HepG2 (cell line): ENCODE results near the gene COQ8B. TPM values are rescaled to one million over a fixed set of nuclear protein-coding genes. Genes with fewer than 3 reads are reported as not detected.

Source experiments
- BCL6 ChIP-seq: IDR thresholded peaks from 2 replicates; pipeline ENCODE4 v1.6.1; 2016; ENCODE audit warnings: missing genetic modification reagents, missing compliant biosample characterization
- CBX5 ChIP-seq: sonication (generic); formaldehyde crosslinking; IDR thresholded peaks from 2 replicates; pipeline ENCODE4 v1.4.0; 2020; ENCODE audit warnings: missing genetic modification reagents, borderline replicate concordance
- CREM ChIP-seq, 2 experiments: sonication (generic) in 1 of 2; formaldehyde crosslinking in 1 of 2; IDR thresholded peaks; 2 replicates each; pipeline versions ENCODE4 v1.4.0 to v1.6.1; 2016 to 2020; ENCODE audit warnings: antibody characterized with exemption in 1 of 2, mild to moderate bottlenecking in 1 of 2, missing genetic modification reagents in 1 of 2
- E2F1 ChIP-seq: sonication (generic); formaldehyde crosslinking; IDR thresholded peaks from 2 replicates; pipeline ENCODE4 v1.5.0; 2020; ENCODE audit warnings: missing genetic modification reagents
- GPBP1L1 ChIP-seq: sonication (generic); formaldehyde crosslinking; IDR thresholded peaks from 2 replicates; pipeline ENCODE4 v1.5.0; 2020; ENCODE audit warnings: mild to moderate bottlenecking, missing genetic modification reagents
- GTF3A ChIP-seq: sonication (generic); formaldehyde crosslinking; conservative IDR thresholded peaks from 2 replicates; pipeline ENCODE4 v1.4.0; 2020; ENCODE audit warnings: mild to moderate bottlenecking, missing genetic modification reagents
- KLF12 ChIP-seq: sonication (generic); formaldehyde crosslinking; IDR thresholded peaks from 2 replicates; pipeline ENCODE4 v1.4.0; 2020; ENCODE audit warnings: missing genetic modification reagents, borderline replicate concordance
- MNT ChIP-seq: fragments of 450-650 bp; IDR thresholded peaks from 2 replicates; pipeline ENCODE4 v1.6.1; 2016
- MTERF4 ChIP-seq: sonication (generic); formaldehyde crosslinking; IDR thresholded peaks from 2 replicates; pipeline ENCODE4 v1.8.0; 2023; ENCODE audit warnings: mild to moderate bottlenecking, missing genetic modification reagents
- POLR2G ChIP-seq: fragments of 200-400 bp; formaldehyde crosslinking; IDR thresholded peaks from 2 replicates; pipeline ENCODE4 v1.6.1; 2018; ENCODE audit warnings: mild to moderate bottlenecking, low read depth, low read length, moderate library complexity
- SIX1 ChIP-seq: sonication (generic); formaldehyde crosslinking; IDR thresholded peaks from 2 replicates; pipeline ENCODE4 v1.4.0; 2020; ENCODE audit warnings: missing genetic modification reagents, borderline replicate concordance
- SMAD9 ChIP-seq: sonication (generic); formaldehyde crosslinking; IDR thresholded peaks from 2 replicates; pipeline ENCODE4 v1.5.1; 2020; ENCODE audit warnings: mild to moderate bottlenecking, missing genetic modification reagents
- TCF12 ChIP-seq, 2 experiments: fragments of 450-650 bp in 1 of 2; sonication (generic) in 1 of 2; formaldehyde crosslinking in 1 of 2; IDR thresholded peaks; 2 replicates each; pipeline versions ENCODE4 v1.6.1 to v1.8.0; 2017 to 2022; ENCODE audit warnings: antibody characterized with exemption in 1 of 2, mild to moderate bottlenecking in 1 of 2, missing genetic modification reagents in 1 of 2, moderate library complexity in 1 of 2
- ZBTB38 ChIP-seq: sonication (generic); formaldehyde crosslinking; IDR thresholded peaks from 2 replicates; pipeline ENCODE4 v1.5.1; 2020; ENCODE audit warnings: mild to moderate bottlenecking, missing genetic modification reagents
- ZEB1 ChIP-seq: IDR thresholded peaks from 2 replicates; pipeline ENCODE4 v1.6.1; 2012; ENCODE audit warnings: mild to moderate bottlenecking, low read depth, inconsistent platforms; ENCODE audit not compliant: insufficient replicate concordance
- ZFX ChIP-seq: sonication (generic); formaldehyde crosslinking; IDR thresholded peaks from 2 replicates; pipeline ENCODE4 v1.4.0; 2020; ENCODE audit warnings: mild to moderate bottlenecking, low read depth, missing genetic modification reagents, moderate library complexity
- ZNF18 ChIP-seq: sonication (generic); formaldehyde crosslinking; IDR thresholded peaks from 2 replicates; pipeline ENCODE4 v1.8.0; 2022; ENCODE audit warnings: mild to moderate bottlenecking, missing genetic modification reagents; ENCODE audit not compliant: insufficient replicate concordance
- ZNF230 ChIP-seq: sonication (generic); formaldehyde crosslinking; IDR thresholded peaks from 2 replicates; pipeline ENCODE4 v1.4.0; 2020; ENCODE audit warnings: mild to moderate bottlenecking, missing genetic modification reagents
- ZNF292 ChIP-seq: sonication (generic); formaldehyde crosslinking; IDR thresholded peaks from 2 replicates; pipeline ENCODE4 v1.8.1; 2022; ENCODE audit warnings: mild to moderate bottlenecking, low read depth, missing genetic modification reagents, borderline replicate concordance
- ZNF34 ChIP-seq: sonication (generic); formaldehyde crosslinking; IDR thresholded peaks from 2 replicates; pipeline ENCODE4 v1.4.0; 2020; ENCODE audit warnings: mild to moderate bottlenecking, missing genetic modification reagents, borderline replicate concordance
- ZNF510 ChIP-seq: sonication (generic); formaldehyde crosslinking; IDR thresholded peaks from 2 replicates; pipeline ENCODE4 v1.4.0; 2020; ENCODE audit warnings: low read depth, mild to moderate bottlenecking, missing genetic modification reagents
- ZSCAN30 ChIP-seq: sonication (generic); formaldehyde crosslinking; IDR thresholded peaks from 2 replicates; pipeline ENCODE4 v1.5.0; 2020; ENCODE audit warnings: mild to moderate bottlenecking, missing genetic modification reagents
- polyA plus RNA-seq, 8 experiments: library from polyadenylated mRNA; depleted of rRNA in 3 of 8; stranded (reverse) in 7 of 8; unstranded in 1 of 8; fragments of >200 nt; fragmentation: Illumina TruSeq in 4 of 8; extraction: Trizol in 4 of 8; gene quantifications; 2 replicates each; pipeline versions ENCODE4 v1.2.1 to v1.2.3, GENCODE V29; 2011 to 2016; ENCODE audit warnings: low read depth in 4 of 8, missing spikeins in 1 of 8, mixed read lengths in 1 of 8; ENCODE audit not compliant: insufficient read depth in 1 of 8
- total RNA-seq, 5 experiments: library from RNA; depleted of rRNA; stranded (reverse); fragments of >200 nt; fragmentation: Illumina TruSeq; extraction: Trizol; gene quantifications; 2 replicates each; pipeline ENCODE4 v1.2.3, GENCODE V29; 2016; ENCODE audit warnings: low read depth in 1 of 5

Gene COQ8B
- total and polyA plus RNA-seq, 2 of the 13 experiments (the other 11 are each of a cell fraction or from before 2014, with no cell fraction given), result 12.3 to 17.2 TPM

GRCh38 chr19:40750058-40750873 lies 33.6 kb upstream of the COQ8B start, which contains the start of gene ACTMAP (continued):
- peak; percentile 62 for TF ChIP-seq ZFX (CRISPR knock-in tag)
- TF ChIP-seq ZNF292 (CRISPR knock-in tag), result no peak
- TF ChIP-seq ZEB1, result no peak
- TF ChIP-seq CREM (IDR thresholded peaks at IDR 0.05), result peak; percentile 92
- no peak for TF ChIP-seq CREM (CRISPR knock-in tag; IDR thresholded peaks at IDR 0.05)
- no peak for TF ChIP-seq TCF12 (IDR thresholded peaks at IDR 0.05)
- 0 out of 2 replicates have a peak, but pooled peaks have one; percentile 41 for TF ChIP-seq TCF12 (CRISPR knock-in tag; IDR thresholded peaks at IDR 0.05)
- TF ChIP-seq BCL6, result 0 out of 2 replicates have a peak, but pooled peaks have one; percentile 11
- no peak for TF ChIP-seq ZNF18 (CRISPR knock-in tag)
- TF ChIP-seq GTF3A, result 0 out of 2 replicates have a peak, but pooled peaks have one; percentile 34
- TF ChIP-seq CBX5 (CRISPR knock-in tag), result no peak; the same call in 1 of the 2 replicates
- TF ChIP-seq SIX1 (CRISPR knock-in tag), result no peak
- no peak for TF ChIP-seq ZNF230 (CRISPR knock-in tag)
- peak; percentile 96 for TF ChIP-seq E2F1 (CRISPR knock-in tag)
- TF ChIP-seq SMAD9 (CRISPR knock-in tag), result no peak
- peak; percentile 70 for TF ChIP-seq POLR2G
- TF ChIP-seq KLF12 (CRISPR knock-in tag), result no peak
- peak; percentile 57; the same call in 1 of the 2 replicates for TF ChIP-seq ZNF510 (CRISPR knock-in tag)
- no peak for TF ChIP-seq GPBP1L1 (CRISPR knock-in tag)
- no peak for TF ChIP-seq ZBTB38 (CRISPR knock-in tag)
- TF ChIP-seq MNT, result peak; percentile 98
- no peak for TF ChIP-seq MTERF4 (CRISPR knock-in tag)
- TF ChIP-seq ZNF34, result peak; percentile 72; the same call in 1 of the 2 replicates
- TF ChIP-seq ZSCAN30 (CRISPR knock-in tag), result no peak
